SK-N-SH (cell line): Measurements from ENCODE around the gene SLC1A3. TPM values are rescaled to one million over a fixed set of nuclear protein-coding genes. Genes with fewer than 3 reads are reported as not detected.

Experiments used
- CTCF ChIA-PET: fragments of 300-600, 350-600 bp; formaldehyde crosslinking; extraction: SDS; loops from one replicate; lab custom pipeline; 2021; lab: Yijun Ruan, JAX
- POLR2A ChIA-PET: fragments of 350-600 bp; sonication (Branson Sonifier 250); formaldehyde crosslinking; extraction: SDS; loops from one replicate; lab custom pipeline; 2020; ENCODE audit warnings: antibody characterized with exemption, inconsistent platforms; lab: Yijun Ruan, JAX
- DNase-seq: peaks from one replicate; pipeline ENCODE4 v3.0.0; 2012
- H2AFZ ChIP-seq: fragments of 200-600 bp; sonication (generic); 2 replicates; pipeline ENCODE4 v1.8.1; 2016; ENCODE audit warnings: antibody characterized with exemption, mild to moderate bottlenecking, low read depth
- H3F3A ChIP-seq: fragments of 200-600 bp; sonication (generic); replicated peaks from 2 replicates; pipeline ENCODE3; 2016; ENCODE audit warnings: antibody characterized with exemption, mild to moderate bottlenecking; ENCODE audit not compliant: insufficient read depth
- H3K27ac ChIP-seq, 2 experiments: fragments of 200-500 bp in 1 of 2; fragments of 200-600 bp in 1 of 2; sonication (Bioruptor generic) in 1 of 2; sonication (generic), shearing (Covaris generic) in 1 of 2; 2 replicates each; pipeline versions ENCODE4 v1.5.1 to v1.6.1; 2014 to 2016; ENCODE audit warnings: low read depth in 2 of 2, inconsistent platforms in 1 of 2, low read length in 1 of 2, mild to moderate bottlenecking in 1 of 2, mixed read lengths in 1 of 2
- H3K27me3 ChIP-seq: fragments of 200-600 bp; sonication (generic), shearing (Covaris generic); 2 replicates; pipeline ENCODE4 v1.6.1; 2016; ENCODE audit warnings: mixed run types; ENCODE audit not compliant: insufficient read depth
- H3K36me3 ChIP-seq, 2 experiments: fragments of 200-500 bp in 1 of 2; fragments of 200-600 bp in 1 of 2; sonication (Bioruptor generic) in 1 of 2; sonication (generic) in 1 of 2; replicated peaks in 1 of 2; 2 replicates each; pipeline versions ENCODE3 to v1.5.1; 2014 to 2016; ENCODE audit warnings: low read length in 1 of 2, mild to moderate bottlenecking in 1 of 2; ENCODE audit not compliant: insufficient read depth in 2 of 2, control insufficient read depth in 1 of 2
- H3K4me1 ChIP-seq, 2 experiments: fragments of 200-500 bp in 1 of 2; fragments of 200-600 bp in 1 of 2; sonication (Bioruptor generic) in 1 of 2; sonication (generic), shearing (Covaris generic) in 1 of 2; 2 replicates each; pipeline versions ENCODE4 v1.5.1 to v1.6.1; 2014 to 2016; ENCODE audit warnings: low read depth in 1 of 2, low read length in 1 of 2, mixed run types in 1 of 2; ENCODE audit not compliant: insufficient read depth in 2 of 2, control insufficient read depth in 1 of 2
- H3K4me2 ChIP-seq: fragments of 200-600 bp; sonication (generic), shearing (Covaris generic); 2 replicates; pipeline ENCODE4 v1.6.1; 2017; ENCODE audit warnings: mixed run types
- H3K4me3 ChIP-seq, 2 experiments: fragments of 200-500 bp in 1 of 2; fragments of 200-600 bp in 1 of 2; sonication (Bioruptor generic) in 1 of 2; sonication (generic), shearing (Covaris generic) in 1 of 2; 2 replicates each; pipeline versions ENCODE4 v1.5.1 to v1.8.1; 2014 to 2016; ENCODE audit warnings: low read depth in 2 of 2, inconsistent platforms in 1 of 2, low read length in 1 of 2, mild to moderate bottlenecking in 1 of 2, mixed read lengths in 1 of 2, moderate library complexity in 1 of 2
- H3K79me2 ChIP-seq: fragments of 200-600 bp; sonication (generic); 2 replicates; pipeline ENCODE4 v1.8.1; 2017; ENCODE audit warnings: mild to moderate bottlenecking; ENCODE audit not compliant: insufficient read depth
- H3K9ac ChIP-seq: fragments of 200-600 bp; sonication (generic); 2 replicates; pipeline ENCODE4 v1.6.1; 2017; ENCODE audit warnings: mixed run types
- H3K9me2 ChIP-seq: fragments of 200-600 bp; sonication (generic); 2 replicates; pipeline ENCODE4 v1.6.1; 2017; ENCODE audit warnings: mixed run types
- H3K9me3 ChIP-seq: fragments of 200-600 bp; sonication (generic); 2 replicates; pipeline ENCODE4 v1.6.1; 2017; ENCODE audit warnings: mixed run types, mild to moderate bottlenecking, moderate library complexity
- H4K20me1 ChIP-seq: fragments of 200-600 bp; sonication (generic); 2 replicates; pipeline ENCODE4 v1.6.1; 2017; ENCODE audit warnings: mild to moderate bottlenecking, mixed run types; ENCODE audit not compliant: insufficient read depth
- CHD2 ChIP-seq: fragments of 150-350 bp; IDR thresholded peaks from 2 replicates; pipeline ENCODE4 v1.6.1; 2018; ENCODE audit warnings: low read length; ENCODE audit not compliant: partially characterized antibody
- CTCF ChIP-seq: fragments of 200-600 bp; sonication (generic); IDR thresholded peaks from 2 replicates; pipeline ENCODE4 v1.6.1; 2017; ENCODE audit warnings: antibody characterized with exemption, mild to moderate bottlenecking, moderate library complexity
- EP300 ChIP-seq, 2 experiments: IDR thresholded peaks; 2 replicates each; pipeline versions ENCODE4 v1.4.0 to v1.6.1; 2012; ENCODE audit warnings: borderline replicate concordance in 1 of 2, low read depth in 1 of 2, low read length in 1 of 2
- FOSL2 ChIP-seq: IDR thresholded peaks from 2 replicates; pipeline ENCODE4 v1.4.0; 2012; ENCODE audit warnings: low read depth, mild to moderate bottlenecking, moderate library complexity, borderline replicate concordance
- FOXM1 ChIP-seq: IDR thresholded peaks from 2 replicates; pipeline ENCODE4 v1.4.0; 2012; ENCODE audit warnings: low read depth, mild to moderate bottlenecking
- GABPA ChIP-seq: IDR thresholded peaks from 2 replicates; pipeline ENCODE4 v1.4.0; 2012; ENCODE audit warnings: low read depth, mild to moderate bottlenecking
- GATA2 ChIP-seq: sonication (generic); formaldehyde crosslinking; IDR thresholded peaks from 2 replicates; pipeline ENCODE4 v1.5.0; 2020; ENCODE audit warnings: mild to moderate bottlenecking, missing genetic modification reagents
- JUND ChIP-seq: IDR thresholded peaks from 2 replicates; pipeline ENCODE4 v1.4.0; 2012
- MAX ChIP-seq: IDR thresholded peaks from 2 replicates; pipeline ENCODE4 v1.4.0; 2012; ENCODE audit warnings: low read depth
- MEF2A ChIP-seq: IDR thresholded peaks from 2 replicates; pipeline ENCODE4 v1.4.0; 2012; ENCODE audit warnings: low read depth, borderline replicate concordance
- NRF1 ChIP-seq: IDR thresholded peaks from 2 replicates; pipeline ENCODE4 v1.6.1; 2012; ENCODE audit warnings: low read depth, mild to moderate bottlenecking, low read length
- POLR2AphosphoS5 ChIP-seq: IDR thresholded peaks from 2 replicates; pipeline ENCODE4 v1.6.1; 2012; ENCODE audit warnings: low read depth, low read length
- RAD21 ChIP-seq: IDR thresholded peaks from 2 replicates; pipeline ENCODE4 v1.6.1; 2012; ENCODE audit warnings: mild to moderate bottlenecking, low read length
- RCOR1 ChIP-seq: fragments of 150-350 bp; IDR thresholded peaks from 2 replicates; pipeline ENCODE4 v1.6.1; 2017; ENCODE audit warnings: antibody characterized with exemption, low read length
- RXRA ChIP-seq: IDR thresholded peaks from 2 replicates; pipeline ENCODE4 v1.4.0; 2012; ENCODE audit warnings: low read depth, mild to moderate bottlenecking, borderline replicate concordance
- SIN3A ChIP-seq: IDR thresholded peaks from 2 replicates; pipeline ENCODE4 v1.6.1; 2012; ENCODE audit warnings: low read depth, mild to moderate bottlenecking, low read length, moderate library complexity, borderline replicate concordance
- USF2 ChIP-seq: fragments of 150-350 bp; IDR thresholded peaks from 2 replicates; pipeline ENCODE4 v1.6.1; 2017; ENCODE audit warnings: antibody characterized with exemption, low read length, low read depth, borderline replicate concordance
- WGBS: methylation state at CpG from one replicate; pipeline ENCODE4 v1.1.6; 2017; ENCODE audit warnings: low lambda C conversion rate; 5-methylcytosine and 5-hydroxymethylcytosine counted together
- polyA plus RNA-seq, 3 experiments: library from polyadenylated mRNA; depleted of rRNA; stranded (reverse); fragments of >200 nt; gene quantifications; 2 replicates each; pipeline ENCODE4 v1.2.3, GENCODE V29; 2012
- TF ChIP-seq, protein P1 (sequence below): fragments of 150-350 bp; IDR thresholded peaks from 2 replicates; pipeline ENCODE4 v1.6.1; 2016; ENCODE audit warnings: mild to moderate bottlenecking, low read depth, low read length
- TF ChIP-seq, protein P2 (sequence below): IDR thresholded peaks from 2 replicates; pipeline ENCODE4; 2012

The SLC1A3 gene
- polyA plus RNA-seq, 1 of the 3 experiments (the other 2 are of a cell fraction), result not detected

DNA sequence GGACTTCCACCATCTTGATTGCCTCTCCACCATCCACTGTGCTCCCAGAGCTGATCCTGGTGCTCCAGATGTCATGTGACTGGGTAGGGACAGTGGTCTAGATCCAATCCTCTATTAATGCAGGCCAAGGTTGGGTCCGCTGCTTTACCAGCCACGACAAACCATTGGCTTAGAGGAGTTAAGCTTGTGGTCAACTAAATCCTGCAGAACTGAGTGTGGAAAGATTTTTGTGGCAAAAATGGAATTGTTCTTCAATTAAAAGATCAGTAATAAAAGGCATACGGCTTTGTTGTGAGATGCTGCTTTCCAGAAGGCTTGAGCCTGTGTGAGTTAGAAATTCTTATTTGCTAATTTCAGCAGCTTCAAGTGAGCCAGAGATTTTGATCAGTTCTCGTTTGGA is 30.7 kb downstream of the SLC1A3 start:
- Histone ChIP-seq H3K9me2 (no peaks in the 10 kb centered on the region), H3K36me3 (no peaks in the 10 kb centered on the region), H3K9me3 (no peaks in the 10 kb centered on the region), H3K9ac (no peak overlapping the region), H2AFZ (no peak overlapping the region), H3F3A (no peaks in the 10 kb centered on the region), H4K20me1 (no peaks in the 10 kb centered on the region), H3K4me3 (no peak overlapping the region), H3K27ac (no peak overlapping the region), H3K4me2 (no peak overlapping the region), H3K79me2 (no peaks in the 10 kb centered on the region), H3K27me3 (peaks cover 30% of the 10 kb centered on the region; the same call in 1 of the 2 replicates), H3K4me1 (no peaks in the 10 kb centered on the region)
- ChIA-PET CTCF (interaction anchor here (0.6 to 2.1 kb wide), 4 partner anchors 54 to 439 kb away, joined by 3 to 7 read pairs (median 4); no protein-coding TSS in a partner anchor), POLR2A (interaction anchor here (0.6 kb wide), 1 partner anchor 14 kb away, joined by 3 read pairs; no protein-coding TSS in a partner anchor)
- no peak for TF ChIP-seq POLR2AphosphoS5
- no peak for TF ChIP-seq JUND
- no peak for TF ChIP-seq GABPA
- no peak for TF ChIP-seq MAX
- TF ChIP-seq, protein P1, sequence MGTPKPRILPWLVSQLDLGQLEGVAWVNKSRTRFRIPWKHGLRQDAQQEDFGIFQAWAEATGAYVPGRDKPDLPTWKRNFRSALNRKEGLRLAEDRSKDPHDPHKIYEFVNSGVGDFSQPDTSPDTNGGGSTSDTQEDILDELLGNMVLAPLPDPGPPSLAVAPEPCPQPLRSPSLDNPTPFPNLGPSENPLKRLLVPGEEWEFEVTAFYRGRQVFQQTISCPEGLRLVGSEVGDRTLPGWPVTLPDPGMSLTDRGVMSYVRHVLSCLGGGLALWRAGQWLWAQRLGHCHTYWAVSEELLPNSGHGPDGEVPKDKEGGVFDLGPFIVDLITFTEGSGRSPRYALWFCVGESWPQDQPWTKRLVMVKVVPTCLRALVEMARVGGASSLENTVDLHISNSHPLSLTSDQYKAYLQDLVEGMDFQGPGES, result no peak
- no peak for TF ChIP-seq CHD2
- TF ChIP-seq SIN3A, result no peak
- TF ChIP-seq RAD21, result no peak
- no peak for TF ChIP-seq GATA2 (CRISPR knock-in tag)
- TF ChIP-seq NRF1, result no peak
- no peak for TF ChIP-seq CTCF
- TF ChIP-seq USF2, result no peak
- TF ChIP-seq, protein P2, sequence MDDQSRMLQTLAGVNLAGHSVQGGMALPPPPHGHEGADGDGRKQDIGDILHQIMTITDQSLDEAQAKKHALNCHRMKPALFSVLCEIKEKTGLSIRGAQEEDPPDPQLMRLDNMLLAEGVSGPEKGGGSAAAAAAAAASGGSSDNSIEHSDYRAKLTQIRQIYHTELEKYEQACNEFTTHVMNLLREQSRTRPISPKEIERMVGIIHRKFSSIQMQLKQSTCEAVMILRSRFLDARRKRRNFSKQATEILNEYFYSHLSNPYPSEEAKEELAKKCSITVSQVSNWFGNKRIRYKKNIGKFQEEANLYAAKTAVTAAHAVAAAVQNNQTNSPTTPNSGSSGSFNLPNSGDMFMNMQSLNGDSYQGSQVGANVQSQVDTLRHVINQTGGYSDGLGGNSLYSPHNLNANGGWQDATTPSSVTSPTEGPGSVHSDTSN, result no peak
- TF ChIP-seq RCOR1, result no peak
- TF ChIP-seq EP300 (IDR thresholded peaks at IDR 0.05; ENCODE audit: borderline replicate concordance in 1 of 2, low read depth in 1 of 2, low read length in 1 of 2), result no peak
- TF ChIP-seq MEF2A, result no peak
- TF ChIP-seq FOSL2, result no peak
- no peak for TF ChIP-seq FOXM1
- TF ChIP-seq RXRA, result no peak
- whole genome bisulfite sequencing, result 5% methylated on average over 4 of the region's 4 CpGs
- DNase-seq, result no peak
